Stimulated activated CD8-positive, alpha-beta memory T cell treated with anti-CD3 and anti-CD28 coated beads, Interleukin-7, amount 100 ng/mL, for 4 hours (primary cell): ENCODE data around the gene ANKRD36C.
A peak's percentile ranks its signal among the peaks of the same experiment; 100 is the strongest.
"Not testable (repeated sequence)": the region's sequence is repeated elsewhere in the genome, so short reads cannot be mapped to it uniquely, and the experiment has no call there.

Source experiments
- DNase-seq, 2 donors: peaks; one replicate each; pipeline ENCODE4 v3.0.0-alpha.2; 2020; ENCODE audit warnings: low read depth in 2 of 2

Gene ANKRD36C

GRCh38 chr2:95991351-95992094 is at the start of gene ANKRD36C:
ANKRD36C (minus strand) TSS chr2:95991824; CDS start chr2:95991708, 116 bp downstream.
- not testable (repeated sequence) for DNase-seq

DNA sequence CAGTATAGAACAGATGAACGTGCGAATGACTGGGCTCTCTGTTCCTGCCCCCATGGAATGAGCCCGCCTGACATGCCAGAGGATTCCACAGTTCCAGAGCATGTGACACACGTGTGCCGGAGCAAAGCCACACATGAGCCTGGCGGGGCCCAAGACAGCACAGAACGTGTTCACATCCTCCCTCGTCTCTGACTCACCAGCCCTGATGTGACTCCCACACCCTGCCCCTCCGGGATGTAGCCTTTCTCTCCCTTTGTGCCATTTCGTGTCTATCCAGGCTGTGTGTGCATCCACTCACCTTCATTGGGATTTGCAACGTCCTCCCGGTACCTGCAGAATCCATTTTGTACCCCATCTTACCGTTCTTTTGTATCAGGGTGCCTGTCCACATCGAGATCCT is 43.9 kb upstream of the ANKRD36C start:
- not testable (repeated sequence) for DNase-seq

- DNase-seq = not testable (repeated sequence)
Measured at GRCh38 chr2:96034792-96035191, 43.2 kb upstream of the ANKRD36C start, which contains the start of gene GPAT2. GPAT2 (minus strand) TSS chr2:96034916; CDS start chr2:96032359, 2,557 bp downstream.

- not testable (repeated sequence) for DNase-seq
Measured at GRCh38 chr2:96033997-96034396, 42.4 kb upstream of the ANKRD36C start.

DNA sequence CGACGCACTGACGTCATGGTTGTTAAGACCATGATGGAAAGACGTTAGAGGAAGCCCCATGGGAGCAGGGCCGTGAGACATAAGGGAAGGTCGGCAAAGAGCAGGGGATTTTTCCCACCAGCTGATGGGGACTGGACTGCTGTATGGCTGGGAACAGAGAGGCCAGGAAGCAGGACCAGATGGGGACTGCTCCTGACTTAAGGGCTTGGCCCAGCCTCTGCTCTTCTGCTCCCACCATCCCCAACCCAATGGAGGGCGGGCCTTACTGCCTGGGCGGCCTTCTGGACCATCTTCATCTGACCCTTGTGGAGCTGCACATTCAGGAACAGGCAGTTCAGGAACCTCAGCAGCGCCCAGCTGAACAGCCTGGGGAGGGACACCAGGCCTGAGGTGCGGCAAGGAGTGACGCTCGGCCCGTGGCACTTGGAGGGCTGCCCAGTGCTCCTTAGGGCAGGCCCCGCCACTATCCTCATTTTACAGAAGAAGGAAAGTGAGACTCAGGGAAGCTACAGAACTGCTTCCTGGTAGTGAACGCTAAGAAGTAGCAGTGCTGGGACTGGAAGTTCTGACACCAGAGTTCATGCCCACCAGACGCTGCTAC is 36.2 kb upstream of the ANKRD36C start:
- not testable (repeated sequence) for DNase-seq

- DNase-seq = not testable (repeated sequence)
Measured at GRCh38 chr2:96025755-96026154, 34.1 kb upstream of the ANKRD36C start.

DNA sequence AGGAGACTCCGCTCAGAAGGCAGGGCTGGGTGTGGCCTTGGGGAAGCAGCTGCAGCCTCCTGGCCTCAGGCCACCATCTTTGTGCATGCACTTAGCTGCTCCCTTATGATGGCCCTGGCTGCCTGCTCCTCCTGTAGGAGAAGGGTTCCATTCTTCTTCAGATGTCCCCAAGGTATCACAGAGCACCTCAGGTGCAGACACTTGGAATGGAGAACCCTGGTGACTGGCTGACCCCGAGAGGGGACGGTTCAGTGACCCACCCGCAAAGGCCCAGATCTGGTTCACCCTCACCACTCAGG is 33.5 kb upstream of the ANKRD36C start:
- DNase-seq = no peak

- no peak for DNase-seq
Measured at GRCh38 chr2:96024336-96025193, 32.9 kb upstream of the ANKRD36C start.

DNA sequence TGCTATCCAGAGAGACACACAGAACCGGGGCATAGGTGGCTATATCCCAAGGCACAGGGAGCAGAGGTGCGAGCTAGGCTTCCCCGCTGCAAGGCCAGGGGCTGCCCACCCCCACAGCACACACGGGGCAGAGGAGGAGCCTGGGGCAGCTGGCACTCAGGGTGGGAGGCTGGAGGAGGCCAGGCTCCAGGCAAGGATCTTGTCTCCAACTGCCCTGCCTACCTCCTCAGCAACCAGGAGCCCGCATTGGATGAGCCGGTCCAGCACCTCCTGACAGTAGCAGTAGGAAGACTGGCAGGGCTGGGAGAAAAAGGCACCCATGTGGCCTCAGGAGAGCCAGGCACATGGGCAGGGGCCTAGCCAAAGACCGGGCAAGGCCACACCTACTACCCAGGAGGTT is 32.1 kb upstream of the ANKRD36C start:
- not testable (repeated sequence) for DNase-seq

GRCh38 chr2:96022701-96023447 is 31.2 kb upstream of the ANKRD36C start:
- DNase-seq = peak; percentile 13 to 50

DNA sequence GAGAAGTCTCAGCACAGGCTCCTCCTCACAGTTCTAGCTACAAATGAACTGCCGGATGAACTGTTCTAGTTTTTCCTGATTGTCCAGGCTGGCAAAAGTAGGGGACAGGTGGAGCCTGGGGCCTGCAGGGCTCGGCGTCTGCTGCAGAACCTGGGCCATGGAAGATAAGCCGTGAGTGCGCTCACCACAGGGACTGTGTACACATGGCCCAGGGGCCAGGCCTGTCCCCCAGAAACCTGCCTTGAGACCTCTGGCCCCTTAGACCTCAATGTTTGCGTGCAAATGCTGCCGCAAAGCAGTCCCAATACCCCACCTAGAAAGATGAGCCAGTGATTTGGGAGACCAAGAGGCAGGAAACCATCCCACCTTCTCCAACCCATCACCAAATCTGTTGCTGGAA is 30.5 kb upstream of the ANKRD36C start:
- not testable (repeated sequence) for DNase-seq

- not testable (repeated sequence) for DNase-seq
Measured at GRCh38 chr2:96021142-96021541, 29.5 kb upstream of the ANKRD36C start.

- DNase-seq = not testable (repeated sequence)
Measured at GRCh38 chr2:96019909-96020590, 28.4 kb upstream of the ANKRD36C start.

GRCh38 chr2:96016321-96016720 is 24.7 kb upstream of the ANKRD36C start:
- not testable (repeated sequence) for DNase-seq

DNA sequence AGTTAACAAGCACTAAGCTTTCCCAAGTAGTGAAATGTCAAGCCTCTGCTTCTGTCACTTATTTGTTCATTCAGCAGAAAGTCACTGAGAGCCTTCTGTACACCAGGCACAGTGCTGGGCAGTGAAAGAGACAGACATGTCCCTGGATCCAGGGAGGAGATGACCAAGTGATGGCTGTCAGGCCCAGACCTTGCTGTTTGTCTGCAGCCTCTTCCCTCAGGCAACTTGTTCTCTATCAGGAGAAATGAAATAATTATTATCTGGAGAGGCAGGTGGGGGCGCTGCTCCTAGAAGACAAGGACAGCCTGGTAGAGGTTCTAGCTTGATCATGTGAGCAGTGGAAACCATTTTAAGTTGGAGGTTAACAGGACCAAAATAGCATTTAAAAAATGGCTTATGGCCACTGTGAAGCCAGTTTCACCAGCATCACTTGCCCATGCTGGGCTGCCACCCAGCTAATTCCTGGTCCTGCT is 21.2 kb upstream of the ANKRD36C start:
- not testable (repeated sequence) for DNase-seq

DNA sequence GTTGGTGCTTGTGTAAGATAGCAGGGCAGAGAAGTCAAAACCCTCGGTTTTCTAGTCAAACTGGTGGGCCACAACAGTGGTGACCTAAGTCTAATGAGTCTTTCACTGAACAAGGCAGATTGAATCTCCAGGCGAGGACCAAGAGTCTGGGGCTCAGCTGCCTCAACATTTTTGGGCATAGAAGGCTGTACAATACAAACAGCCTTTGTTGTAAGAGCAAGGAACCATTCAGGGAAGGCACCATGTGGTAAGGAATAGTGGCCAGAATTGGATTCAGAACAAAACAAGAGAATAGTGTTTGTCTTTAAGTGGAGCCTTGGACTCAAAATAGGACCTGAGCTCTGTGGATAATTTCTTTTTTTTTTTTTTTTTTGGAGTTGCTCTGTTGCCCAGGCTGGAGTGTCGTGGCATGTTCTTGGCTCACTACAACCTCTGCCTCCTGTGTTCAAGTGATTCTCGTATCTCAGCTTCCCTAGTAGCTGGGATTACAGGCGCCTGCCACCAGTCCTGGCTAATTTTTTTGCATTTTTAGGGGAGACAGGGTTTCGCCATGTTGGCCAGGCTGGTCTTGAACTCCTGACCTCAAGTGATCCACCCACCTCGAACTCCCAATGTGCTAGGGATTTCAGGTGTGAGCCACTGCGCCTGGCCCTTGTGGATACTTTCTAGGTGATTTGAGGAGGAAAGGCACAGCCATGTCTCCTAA is 20.6 kb upstream of the ANKRD36C start:
- not testable (repeated sequence) for DNase-seq

DNA sequence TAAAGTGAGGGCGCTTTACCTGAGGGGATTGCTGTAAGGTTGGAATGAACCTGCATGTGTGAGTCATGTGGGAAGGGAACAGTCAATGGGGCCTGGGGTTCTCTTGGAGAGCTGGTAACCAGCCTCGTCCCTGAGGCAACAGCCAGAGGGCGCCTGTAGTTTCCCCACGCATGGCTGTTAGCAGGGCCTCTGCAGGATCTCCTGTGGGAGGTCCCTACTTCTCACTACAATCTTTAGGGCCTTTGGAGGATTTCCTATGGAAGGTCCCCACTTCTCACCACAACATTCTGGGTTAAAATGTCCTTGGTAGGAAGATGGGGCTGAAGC is 19.5 kb upstream of the ANKRD36C start:
- DNase-seq = not testable (repeated sequence)

GRCh38 chr2:96010320-96011128 is 18.9 kb upstream of the ANKRD36C start:
- DNase-seq = peak; percentile 89 to 96

GRCh38 chr2:96009833-96010232 is 18.2 kb upstream of the ANKRD36C start:
- DNase-seq = not testable (repeated sequence)
